DOHH2 (cell line): ENCODE results near the gene RPS6KA2.

Experiments used
- H3F3A ChIP-seq: fragments of 200-600 bp; sonication (generic), shearing (Covaris generic); 2 replicates; pipeline ENCODE4 v1.6.0; 2016; ENCODE audit warnings: antibody characterized with exemption, mild to moderate bottlenecking; ENCODE audit not compliant: control insufficient read depth, insufficient read depth
- H3K27ac ChIP-seq: fragments of 200-600 bp; sonication (generic); 2 replicates; pipeline ENCODE4 v1.5.1; 2014; ENCODE audit warnings: low read depth, mild to moderate bottlenecking, low read length, moderate library complexity
- H3K27me3 ChIP-seq: fragments of 200-600 bp; sonication (generic); 2 replicates; pipeline ENCODE4 v1.6.1; 2014; ENCODE audit warnings: mild to moderate bottlenecking, low read length, mixed read lengths; ENCODE audit not compliant: control insufficient read depth
- H3K36me3 ChIP-seq: fragments of 200-600 bp; sonication (generic); 2 replicates; pipeline ENCODE4 v1.6.1; 2014; ENCODE audit warnings: mild to moderate bottlenecking, low read length, moderate library complexity, mixed read lengths; ENCODE audit not compliant: control insufficient read depth
- H3K4me1 ChIP-seq: fragments of 200-600 bp; sonication (generic); 2 replicates; pipeline ENCODE4 v1.6.1; 2014; ENCODE audit warnings: mild to moderate bottlenecking, low read length, mixed read lengths; ENCODE audit not compliant: control insufficient read depth
- H3K4me2 ChIP-seq: fragments of 200-600 bp; sonication (generic); 2 replicates; pipeline ENCODE4 v1.6.0; 2014; ENCODE audit warnings: mild to moderate bottlenecking, low read length, moderate library complexity
- H3K4me3 ChIP-seq: fragments of 200-600 bp; sonication (generic); 2 replicates; pipeline ENCODE4 v1.5.1; 2014; ENCODE audit warnings: mild to moderate bottlenecking, low read length, mixed read lengths
- H3K79me2 ChIP-seq: fragments of 200-600 bp; sonication (generic); 2 replicates; pipeline ENCODE4 v1.6.1; 2014; ENCODE audit warnings: mild to moderate bottlenecking, low read length, mixed read lengths; ENCODE audit not compliant: control insufficient read depth
- H3K9me2 ChIP-seq: fragments of 200-600 bp; sonication (generic); replicated peaks from 2 replicates; pipeline ENCODE4 v1.6.1; 2014; ENCODE audit warnings: mild to moderate bottlenecking, low read length, mixed read lengths; ENCODE audit not compliant: control insufficient read depth
- H3K9me3 ChIP-seq: fragments of 200-600 bp; sonication (generic); 2 replicates; pipeline ENCODE4 v1.6.1; 2014; ENCODE audit warnings: antibody characterized with exemption, low read length, mixed read lengths; ENCODE audit not compliant: control insufficient read depth, insufficient read depth
- H4K20me1 ChIP-seq: fragments of 200-600 bp; sonication (generic); 2 replicates; pipeline ENCODE4 v1.6.0; 2014; ENCODE audit warnings: low read depth, mild to moderate bottlenecking, antibody characterized with exemption, low read length, moderate library complexity; ENCODE audit not compliant: control insufficient read depth, insufficient read depth
- EZH2phosphoT487 ChIP-seq: fragments of 200-600 bp; sonication (generic); IDR thresholded peaks from 2 replicates; pipeline ENCODE4 v1.6.1; 2017; ENCODE audit warnings: borderline replicate concordance, mild to moderate bottlenecking, antibody characterized with exemption, low read length, moderate library complexity, mixed read lengths
- TF ChIP-seq, protein P1 (sequence below): fragments of 200-600 bp; sonication (generic); IDR thresholded peaks from one replicate; pipeline ENCODE4 v1.5.1; 2014; ENCODE audit warnings: antibody characterized with exemption, mild to moderate bottlenecking, low read depth, low read length; ENCODE audit not compliant: poor library complexity, severe bottlenecking

The RPS6KA2 gene

GRCh38 chr6:166617359-166617758, 9.7 kb downstream of the RPS6KA2 start:
- no peaks in the 10 kb centered on the region for H3K4me1 ChIP-seq
- H3K4me3 ChIP-seq: no peak overlapping the region
- no peak overlapping the region for H3K27ac ChIP-seq
- H3K9me2 ChIP-seq: no peaks in the 10 kb centered on the region
- TF ChIP-seq, protein P1, sequence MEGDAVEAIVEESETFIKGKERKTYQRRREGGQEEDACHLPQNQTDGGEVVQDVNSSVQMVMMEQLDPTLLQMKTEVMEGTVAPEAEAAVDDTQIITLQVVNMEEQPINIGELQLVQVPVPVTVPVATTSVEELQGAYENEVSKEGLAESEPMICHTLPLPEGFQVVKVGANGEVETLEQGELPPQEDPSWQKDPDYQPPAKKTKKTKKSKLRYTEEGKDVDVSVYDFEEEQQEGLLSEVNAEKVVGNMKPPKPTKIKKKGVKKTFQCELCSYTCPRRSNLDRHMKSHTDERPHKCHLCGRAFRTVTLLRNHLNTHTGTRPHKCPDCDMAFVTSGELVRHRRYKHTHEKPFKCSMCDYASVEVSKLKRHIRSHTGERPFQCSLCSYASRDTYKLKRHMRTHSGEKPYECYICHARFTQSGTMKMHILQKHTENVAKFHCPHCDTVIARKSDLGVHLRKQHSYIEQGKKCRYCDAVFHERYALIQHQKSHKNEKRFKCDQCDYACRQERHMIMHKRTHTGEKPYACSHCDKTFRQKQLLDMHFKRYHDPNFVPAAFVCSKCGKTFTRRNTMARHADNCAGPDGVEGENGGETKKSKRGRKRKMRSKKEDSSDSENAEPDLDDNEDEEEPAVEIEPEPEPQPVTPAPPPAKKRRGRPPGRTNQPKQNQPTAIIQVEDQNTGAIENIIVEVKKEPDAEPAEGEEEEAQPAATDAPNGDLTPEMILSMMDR: no peak
- TF ChIP-seq EZH2phosphoT487: no peak
- H4K20me1 ChIP-seq: no peaks in the 10 kb centered on the region
- no peaks in the 10 kb centered on the region for H3K79me2 ChIP-seq
- H3K9me3 ChIP-seq: no peaks in the 10 kb centered on the region
- no peak overlapping the region for H3K4me2 ChIP-seq
- H3F3A ChIP-seq: no peaks in the 10 kb centered on the region
- H3K27me3 ChIP-seq: no peaks in the 10 kb centered on the region
- no peaks in the 10 kb centered on the region for H3K36me3 ChIP-seq

- no peak for TF ChIP-seq EZH2phosphoT487
- TF ChIP-seq, protein P1: no peak
- no peaks in the 10 kb centered on the region for H3K79me2 ChIP-seq
These were observed 10.5 kb downstream of the RPS6KA2 start for GRCh38 chr6:166616261-166617238.

DNA sequence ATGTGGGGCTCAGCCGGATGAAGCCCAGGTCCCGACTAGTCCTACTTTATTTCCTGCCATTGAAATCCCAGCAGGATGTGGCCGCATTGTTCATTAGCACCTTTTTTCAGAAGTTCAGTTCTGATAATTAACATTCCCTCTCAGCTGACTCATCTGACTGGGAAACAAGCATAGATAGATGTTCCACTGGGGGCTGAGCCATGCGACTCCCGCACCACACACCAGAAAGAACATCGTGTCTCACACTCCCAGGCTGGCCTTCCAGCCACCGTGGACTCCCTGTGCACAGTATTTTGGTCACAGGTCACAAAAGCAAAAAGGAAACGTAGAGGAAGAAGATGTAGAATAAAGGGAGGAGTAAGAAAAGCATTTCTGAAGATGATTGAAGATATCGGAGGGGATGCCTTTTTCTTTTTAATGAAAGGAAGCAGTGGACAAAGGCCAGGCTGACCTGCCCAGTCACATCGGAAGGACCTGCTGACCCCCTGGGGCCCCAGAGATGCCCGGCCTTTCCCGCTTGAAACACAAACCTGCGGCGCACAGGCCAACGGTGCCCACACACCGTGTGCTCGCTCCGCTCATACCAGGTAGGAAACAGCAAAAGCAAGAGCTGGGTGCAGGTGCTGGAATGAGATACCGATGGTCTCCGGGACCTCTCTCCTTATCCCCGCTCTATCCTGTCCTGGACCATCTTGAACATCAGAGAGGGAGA, 11.8 kb downstream of the RPS6KA2 start:
- Histone ChIP-seq H3K4me3 (no peak overlapping the region), H4K20me1 (no peaks in the 10 kb centered on the region), H3K9me2 (no peaks in the 10 kb centered on the region), H3K27ac (no peak overlapping the region), H3K4me1 (no peaks in the 10 kb centered on the region), H3K9me3 (no peaks in the 10 kb centered on the region), H3K79me2 (no peaks in the 10 kb centered on the region), H3K27me3 (no peaks in the 10 kb centered on the region), H3K36me3 (no peaks in the 10 kb centered on the region), H3F3A (no peaks in the 10 kb centered on the region), H3K4me2 (no peak overlapping the region)
- TF ChIP-seq, protein P1: no peak
- TF ChIP-seq EZH2phosphoT487: no peak

More at GRCh38 chr6:166616261-166617238, 10.5 kb downstream of the RPS6KA2 start:
- Histone ChIP-seq H3K9me3 (no peaks in the 10 kb centered on the region), H3K4me3 (no peak overlapping the region), H3K9me2 (no peaks in the 10 kb centered on the region), H3F3A (no peaks in the 10 kb centered on the region), H3K27me3 (no peaks in the 10 kb centered on the region), H4K20me1 (no peaks in the 10 kb centered on the region), H3K4me2 (no peak overlapping the region), H3K4me1 (no peaks in the 10 kb centered on the region), H3K36me3 (no peaks in the 10 kb centered on the region), H3K27ac (no peak overlapping the region)
